Iris pigment epithelial cell (primary cell): ENCODE results near the gene MSL1.
"Not testable (repeated sequence)": the region's sequence is repeated elsewhere in the genome, so short reads cannot be mapped to it uniquely, and the experiment has no call there.

Experiments
- DNase-seq: peaks from one replicate; pipeline ENCODE4 v3.0.0-alpha.2; 2011; ENCODE audit warnings: low read depth

Gene MSL1

GRCh38 chr17:40130352-40131042 lies 8.7 kb downstream of the MSL1 start:
- DNase-seq, result peak; percentile 26

DNA sequence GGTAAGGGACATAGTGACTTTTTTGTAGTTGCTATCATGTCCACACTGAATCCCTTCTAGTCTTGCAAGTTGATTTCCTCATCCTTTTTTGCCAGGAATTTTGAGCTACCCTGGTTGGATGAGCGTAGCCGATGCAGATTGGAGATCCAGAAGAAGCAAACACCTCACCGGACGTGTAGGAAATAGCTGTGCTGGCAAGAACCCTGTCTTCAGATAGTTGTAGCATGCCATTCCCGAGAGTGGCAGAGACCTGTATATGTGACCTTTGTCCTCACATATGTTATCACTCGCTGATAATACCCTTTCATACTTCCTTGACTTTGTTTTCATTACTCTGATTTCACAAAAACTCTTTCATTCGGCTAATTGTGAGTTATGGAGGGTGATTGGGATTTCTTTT lies 12.4 kb downstream of the MSL1 start:
- no peak for DNase-seq

GRCh38 chr17:40135817-40136216 lies 14.0 kb downstream of the MSL1 start:
- no peak for DNase-seq

DNA sequence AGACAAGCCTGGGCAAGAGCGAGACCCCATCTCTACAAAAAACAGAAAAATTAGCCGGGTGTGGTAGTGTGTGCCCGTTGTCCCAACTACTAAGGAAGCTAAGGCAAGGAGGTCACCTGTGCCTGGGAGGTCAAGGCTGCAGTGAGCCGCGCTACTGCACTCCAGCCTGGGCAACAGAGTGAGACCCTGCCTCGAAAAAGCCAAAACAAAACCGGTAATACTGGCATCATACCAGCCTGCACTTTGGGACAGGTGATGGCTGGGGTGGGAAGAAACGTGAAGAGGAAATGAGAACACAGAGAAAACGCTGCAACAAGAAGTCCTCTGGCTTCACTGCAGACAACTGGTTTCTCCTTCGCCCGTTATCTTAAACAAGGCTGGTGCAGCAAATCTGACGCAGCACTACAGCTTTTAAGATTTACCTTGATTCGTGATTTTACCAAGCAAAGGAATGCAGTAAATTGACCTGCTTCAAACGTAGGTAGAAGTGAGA lies 17.8 kb downstream of the MSL1 start:
- DNase-seq, result no peak

- DNase-seq, result not testable (repeated sequence)
Measured at GRCh38 chr17:40143166-40143565, 21.4 kb downstream of the MSL1 start.

GRCh38 chr17:40145476-40145875 lies 23.7 kb downstream of the MSL1 start:
- DNase-seq, result no peak

GRCh38 chr17:40148527-40148926 lies 26.8 kb downstream of the MSL1 start:
- DNase-seq, result no peak

DNA sequence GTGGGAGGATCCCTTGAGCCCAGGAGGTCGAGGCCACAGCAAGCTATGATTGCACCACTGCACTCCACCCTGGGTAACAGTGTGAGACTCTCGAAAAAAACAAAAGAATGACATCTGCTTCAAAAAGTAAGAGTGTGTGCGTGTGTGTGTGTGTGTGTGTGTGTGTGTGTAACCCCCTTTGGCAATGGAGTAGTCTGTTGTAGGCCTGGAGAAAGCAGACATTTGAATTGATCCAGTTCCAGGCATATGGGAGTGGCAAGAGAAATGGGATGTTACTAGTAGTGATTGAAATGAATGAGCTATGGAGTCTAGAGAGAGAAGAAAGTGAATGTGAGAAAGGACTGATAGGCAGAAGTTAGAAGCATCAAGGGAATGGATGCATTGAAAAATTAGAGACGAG lies 28.5 kb downstream of the MSL1 start:
- DNase-seq, result no peak

DNA sequence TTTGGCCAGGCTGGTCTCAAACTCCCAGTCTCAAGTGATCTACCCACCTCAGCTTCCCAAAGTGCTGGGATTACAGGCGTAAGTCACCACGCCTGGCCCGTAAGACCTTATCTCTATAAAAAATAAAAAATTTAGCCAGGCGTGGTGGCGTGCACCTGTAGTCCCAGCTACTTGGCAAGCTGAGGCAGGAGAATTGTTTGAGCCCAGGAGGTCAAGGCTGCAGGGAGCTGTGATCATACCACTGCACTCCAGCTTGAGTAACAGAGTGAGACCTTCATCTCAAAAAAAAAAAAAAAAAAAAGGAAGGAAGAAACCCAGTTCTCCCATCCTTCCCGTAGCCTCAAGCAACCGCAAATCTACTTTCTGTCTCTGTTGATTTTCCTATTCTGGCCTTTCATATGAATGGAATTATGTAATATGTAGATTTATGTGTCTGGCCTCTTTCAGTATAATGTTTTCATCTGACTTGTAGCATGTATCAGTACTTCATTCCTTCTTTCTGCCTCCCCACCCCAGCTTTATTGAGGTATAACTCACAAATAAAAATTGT lies 29.7 kb downstream of the MSL1 start:
- DNase-seq, result no peak

DNA sequence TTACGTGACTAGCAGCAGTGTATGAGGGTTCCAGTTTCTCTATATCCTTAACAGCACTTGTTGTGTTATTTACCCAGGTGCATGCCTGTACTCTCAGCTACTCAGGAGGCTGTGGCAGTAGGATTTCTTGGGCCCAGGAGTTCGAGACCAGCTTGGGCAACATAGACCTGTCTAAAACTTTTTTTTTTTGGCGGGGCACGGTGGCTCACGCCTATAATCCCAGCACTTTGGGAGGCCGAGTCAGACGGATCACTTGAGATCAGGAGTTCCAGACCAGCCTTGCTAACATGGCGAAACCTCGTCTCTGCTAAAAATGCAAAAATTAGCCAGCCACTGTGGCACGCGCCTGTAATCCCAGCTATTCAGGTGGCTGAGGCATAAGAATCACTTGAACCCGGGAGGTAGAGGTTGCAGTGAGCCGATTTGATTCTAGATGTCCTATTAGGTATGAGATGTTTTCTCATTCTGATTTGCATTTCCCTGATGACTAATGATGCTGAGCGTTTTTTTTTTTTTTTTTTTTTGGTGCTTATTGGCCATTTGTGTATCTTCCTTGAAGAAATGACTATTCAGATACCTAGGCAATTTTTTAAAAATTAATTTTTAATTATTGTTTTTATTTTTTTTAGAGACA lies 31.9 kb downstream of the MSL1 start:
- no peak for DNase-seq

DNA sequence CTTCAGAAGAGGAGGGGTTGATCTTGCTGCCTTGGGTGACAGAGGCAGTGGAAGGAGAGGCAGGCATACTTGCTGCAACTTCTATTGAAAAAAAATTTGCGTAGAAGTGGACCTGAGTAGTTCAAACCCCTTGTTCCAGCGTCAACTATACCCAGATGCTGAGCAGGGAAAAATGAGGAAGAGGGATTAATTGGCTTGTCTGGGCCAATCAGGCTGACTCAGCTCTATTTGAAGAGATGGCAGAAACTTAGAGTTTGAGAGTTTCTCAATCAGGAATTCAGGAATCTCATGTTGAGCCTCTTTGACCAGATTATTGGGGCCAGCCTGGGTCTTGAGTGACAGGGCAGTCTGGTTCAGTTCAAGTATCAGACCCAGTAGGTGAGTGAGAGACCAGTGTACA lies 36.2 kb downstream of the MSL1 start:
- DNase-seq, result no peak

GRCh38 chr17:40158438-40159013 lies 36.8 kb downstream of the MSL1 start:
- DNase-seq, result peak; percentile 20

GRCh38 chr17:40159456-40159855 lies 37.7 kb downstream of the MSL1 start:
- no peak for DNase-seq

DNA sequence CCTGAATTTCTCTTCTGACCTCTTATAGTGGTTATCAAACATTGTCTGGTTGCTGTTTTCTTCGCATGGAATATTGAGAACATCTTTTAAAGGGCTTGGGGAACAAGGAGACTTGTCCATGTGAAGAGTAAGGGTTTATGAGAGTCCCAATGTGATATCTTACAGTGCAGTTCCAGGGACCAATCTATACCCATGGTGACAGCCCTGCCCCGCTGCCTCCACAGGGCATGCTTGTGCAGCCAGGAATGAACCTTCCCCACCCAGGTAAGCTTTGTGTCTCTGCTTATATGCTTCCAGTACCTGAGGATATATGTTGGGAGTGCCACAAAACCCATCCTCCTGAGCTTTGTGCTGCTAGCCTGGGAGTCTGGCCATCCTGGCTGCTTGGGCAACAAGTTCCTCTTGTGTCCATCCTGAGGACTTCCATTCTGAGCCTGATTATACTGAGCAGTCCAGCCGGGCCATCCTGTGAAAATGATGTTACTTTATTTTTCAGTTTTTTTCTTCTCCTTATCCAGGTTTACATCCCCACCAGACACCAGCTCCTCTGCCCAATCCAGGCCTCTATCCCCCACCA lies 46.0 kb downstream of the MSL1 start:
- DNase-seq, result no peak

DNA sequence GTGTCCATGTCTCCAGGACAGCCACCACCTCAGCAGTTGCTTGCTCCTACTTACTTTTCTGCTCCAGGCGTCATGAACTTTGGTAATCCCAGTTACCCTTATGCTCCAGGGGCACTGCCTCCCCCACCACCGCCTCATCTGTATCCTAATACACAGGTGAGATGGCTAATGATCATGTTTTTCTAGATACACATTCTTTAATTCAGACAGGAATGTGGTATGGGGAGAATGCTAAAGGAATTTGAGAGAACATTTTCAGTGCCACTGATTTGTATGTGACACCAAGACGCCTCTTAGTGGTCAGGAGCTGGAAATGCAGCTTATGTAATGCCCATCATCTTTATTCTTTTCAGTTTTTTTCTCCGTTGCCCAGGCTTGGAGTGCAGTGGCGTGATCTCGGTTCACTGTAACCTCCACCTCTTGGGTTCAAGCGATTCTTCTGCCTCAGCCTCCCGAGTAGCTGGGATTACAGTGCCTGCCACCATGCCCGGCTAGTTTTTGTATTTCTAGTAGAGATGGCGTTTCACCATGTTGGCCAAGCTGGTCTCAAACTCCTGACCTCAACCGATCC lies 46.6 kb downstream of the MSL1 start:
- DNase-seq, result peak; percentile 73

DNA sequence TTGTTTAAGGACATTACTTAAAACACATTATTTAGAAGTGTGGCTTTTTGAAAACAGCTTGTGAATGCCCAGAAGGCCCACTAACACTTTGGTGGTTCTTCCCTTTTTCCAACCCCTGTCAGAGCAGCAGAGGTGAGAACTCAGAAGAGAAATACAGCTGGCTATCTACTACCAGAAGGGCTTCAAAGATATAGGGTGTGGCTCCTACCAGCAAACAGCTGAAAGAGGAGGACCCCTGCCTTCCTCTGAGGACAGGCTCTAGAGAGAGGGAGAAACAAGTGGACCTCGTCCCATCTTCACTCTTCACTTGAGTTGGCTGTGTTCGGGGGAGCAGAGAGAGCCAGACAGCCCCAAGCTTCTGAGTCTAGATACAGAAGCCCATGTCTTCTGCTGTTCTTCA lies 48.6 kb downstream of the MSL1 start:
- no peak for DNase-seq

DNA sequence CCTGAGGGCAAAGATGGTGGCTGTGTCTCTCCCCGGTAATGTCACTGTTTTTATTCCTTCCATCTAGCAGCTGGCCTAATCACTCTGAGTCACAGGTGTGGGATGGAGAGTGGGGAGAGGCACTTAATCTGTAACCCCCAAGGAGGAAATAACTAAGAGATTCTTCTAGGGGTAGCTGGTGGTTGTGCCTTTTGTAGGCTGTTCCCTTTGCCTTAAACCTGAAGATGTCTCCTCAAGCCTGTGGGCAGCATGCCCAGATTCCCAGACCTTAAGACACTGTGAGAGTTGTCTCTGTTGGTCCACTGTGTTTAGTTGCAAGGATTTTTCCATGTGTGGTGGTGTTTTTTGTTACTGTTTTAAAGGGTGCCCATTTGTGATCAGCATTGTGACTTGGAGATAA lies 50.0 kb downstream of the MSL1 start:
- DNase-seq, result peak; percentile 37

GRCh38 chr17:40173091-40173777 lies 51.5 kb downstream of the MSL1 start:
- DNase-seq, result no peak

DNA sequence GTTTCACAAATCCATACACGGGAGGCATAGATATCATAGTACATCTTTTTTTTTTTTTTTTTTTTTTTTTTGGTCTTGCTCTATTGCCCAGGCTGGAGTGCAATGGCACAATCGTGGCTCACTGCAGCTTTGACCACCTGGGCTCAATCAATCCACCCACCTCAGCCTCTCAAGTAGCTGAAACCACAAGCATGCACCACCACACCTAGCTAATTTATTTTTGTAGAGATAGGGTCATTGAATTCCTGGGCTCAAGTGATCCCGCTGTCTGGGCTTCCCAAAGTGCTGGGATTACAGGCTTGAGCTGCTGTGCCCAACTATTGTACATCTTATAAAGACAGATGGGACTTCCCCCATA lies 52.0 kb downstream of the MSL1 start:
- no peak for DNase-seq

- DNase-seq, result no peak
Measured at GRCh38 chr17:40174514-40174913, 52.7 kb downstream of the MSL1 start.

GRCh38 chr17:40175928-40176753 lies 54.4 kb downstream of the MSL1 start:
- DNase-seq, result no peak
